H9 (cell line): ENCODE data around the gene ALDH1L1. TPM values are rescaled to one million over a fixed set of nuclear protein-coding genes. Genes with fewer than 3 reads are reported as not detected.
"Not testable (repeated sequence)": the region's sequence is repeated elsewhere in the genome, so short reads cannot be mapped to it uniquely, and the experiment has no call there.

Experiments used
- DNase-seq: peaks from one replicate; pipeline ENCODE4 v3.0.0-alpha.2; 2017
- H2AFZ ChIP-seq: one replicate; pipeline ENCODE4 v1.6.1; 2013; ENCODE audit warnings: mild to moderate bottlenecking, low read length, control low read depth, moderate library complexity
- H2AK5ac ChIP-seq: 2 replicates; pipeline ENCODE4 v1.6.1; 2013; ENCODE audit warnings: low read length, control low read depth, mixed read lengths; ENCODE audit not compliant: insufficient read length
- H2BK120ac ChIP-seq: one replicate; pipeline ENCODE4 v1.6.1; 2013; ENCODE audit warnings: low read depth, mild to moderate bottlenecking, low read length, control low read depth, inconsistent platforms; ENCODE audit not compliant: poor library complexity, severe bottlenecking
- H2BK12ac ChIP-seq: 2 replicates; pipeline ENCODE4 v1.6.1; 2013; ENCODE audit warnings: low read length, control low read depth, mixed read lengths, low read depth; ENCODE audit not compliant: insufficient read length
- H2BK15ac ChIP-seq: 2 replicates; pipeline ENCODE4 v1.6.1; 2013; ENCODE audit warnings: low read depth, low read length, control low read depth
- H2BK20ac ChIP-seq: one replicate; pipeline ENCODE4 v1.6.1; 2013; ENCODE audit warnings: low read depth, mild to moderate bottlenecking, low read length, control low read depth, inconsistent platforms; ENCODE audit not compliant: poor library complexity, severe bottlenecking
- H2BK5ac ChIP-seq: 2 replicates; pipeline ENCODE4 v1.6.1; 2013; ENCODE audit warnings: low read length, control low read depth, mixed read lengths; ENCODE audit not compliant: insufficient read length
- H3K14ac ChIP-seq: 2 replicates; pipeline ENCODE4 v1.6.1; 2013; ENCODE audit warnings: low read length, control low read depth; ENCODE audit not compliant: insufficient read depth
- H3K18ac ChIP-seq: 2 replicates; pipeline ENCODE4 v1.6.1; 2013; ENCODE audit warnings: low read depth, mild to moderate bottlenecking, mixed read lengths, low read length, control low read depth; ENCODE audit not compliant: insufficient read length
- H3K23ac ChIP-seq: 2 replicates; pipeline ENCODE4 v1.6.1; 2013; ENCODE audit warnings: low read length, control low read depth, mixed read lengths, low read depth; ENCODE audit not compliant: insufficient read length
- H3K23me2 ChIP-seq: 2 replicates; pipeline ENCODE4 v1.6.1; 2013; ENCODE audit warnings: low read depth, mild to moderate bottlenecking, mixed read lengths, low read length, control low read depth; ENCODE audit not compliant: insufficient read length, poor library complexity, severe bottlenecking
- H3K27ac ChIP-seq: 2 replicates; pipeline ENCODE4 v1.5.1; 2013; ENCODE audit warnings: low read length, control low read depth, mixed read lengths, low read depth; ENCODE audit not compliant: insufficient read length
- H3K27me3 ChIP-seq: 2 replicates; pipeline ENCODE4 v1.6.1; 2013; ENCODE audit warnings: low read length, control low read depth, inconsistent platforms; ENCODE audit not compliant: insufficient read depth
- H3K4ac ChIP-seq: 2 replicates; pipeline ENCODE4 v1.6.1; 2013; ENCODE audit warnings: low read depth, mild to moderate bottlenecking, control low read depth, inconsistent platforms, low read length, moderate library complexity
- H3K4me1 ChIP-seq: 2 replicates; pipeline ENCODE4 v1.6.1; 2013; ENCODE audit warnings: low read length, control low read depth, inconsistent platforms; ENCODE audit not compliant: insufficient read depth
- H3K4me2 ChIP-seq: 2 replicates; pipeline ENCODE4 v1.6.1; 2013; ENCODE audit warnings: low read length, control low read depth, mixed read lengths; ENCODE audit not compliant: insufficient read length, insufficient read depth
- H3K56ac ChIP-seq: 2 replicates; pipeline ENCODE4 v1.6.1; 2013; ENCODE audit warnings: low read depth, mild to moderate bottlenecking, mixed read lengths, low read length, control low read depth; ENCODE audit not compliant: insufficient read length
- H3K79me1 ChIP-seq: 2 replicates; pipeline ENCODE4 v1.6.1; 2013; ENCODE audit warnings: low read depth, mild to moderate bottlenecking, moderate library complexity, low read length, control low read depth, inconsistent platforms; ENCODE audit not compliant: insufficient read depth, poor library complexity, severe bottlenecking
- H3K79me2 ChIP-seq: 2 replicates; pipeline ENCODE4 v1.6.1; 2013; ENCODE audit warnings: low read length, control low read depth, inconsistent platforms; ENCODE audit not compliant: insufficient read depth
- H3K9ac ChIP-seq: 2 replicates; pipeline ENCODE4 v1.6.1; 2013; ENCODE audit warnings: low read length, control low read depth, mixed read lengths; ENCODE audit not compliant: insufficient read length; ENCODE audit errors: extremely low read depth
- H3K9me3 ChIP-seq: one replicate; pipeline ENCODE4 v1.6.1; 2013; ENCODE audit warnings: low read depth, low read length, inconsistent platforms; ENCODE audit not compliant: control insufficient read depth
- H3T11ph ChIP-seq: one replicate; pipeline ENCODE4 v1.6.1; 2013; ENCODE audit warnings: mild to moderate bottlenecking, low read length, control low read depth, inconsistent platforms
- H4K20me1 ChIP-seq: one replicate; pipeline ENCODE4 v1.6.1; 2013; ENCODE audit not compliant: control insufficient read depth, insufficient read length, insufficient read depth
- H4K5ac ChIP-seq: 2 replicates; pipeline ENCODE4 v1.6.1; 2013; ENCODE audit warnings: low read depth, mild to moderate bottlenecking, mixed read lengths, low read length, control low read depth; ENCODE audit not compliant: insufficient read length
- H4K8ac ChIP-seq: replicated peaks from 2 replicates; pipeline ENCODE4 v1.6.1; 2013; ENCODE audit warnings: low read length, control low read depth, mixed read lengths, low read depth; ENCODE audit not compliant: insufficient read length
- H4K91ac ChIP-seq: 2 replicates; pipeline ENCODE4 v1.6.1; 2013; ENCODE audit warnings: low read depth, mild to moderate bottlenecking, moderate library complexity, mixed read lengths, low read length, control low read depth; ENCODE audit not compliant: insufficient read length
- H3K27ac Mint-ChIP-seq, 3 experiments: 2 replicates in 2 of 3; 3 replicates in 1 of 3; pipeline ENCODE4 v1.8.0; 2020 to 2021; ENCODE audit warnings: mixed read lengths in 3 of 3, mild to moderate bottlenecking in 1 of 3, moderate library complexity in 1 of 3
- H3K27me3 Mint-ChIP-seq: 2 replicates; pipeline ENCODE4 v1.8.0; 2021; ENCODE audit warnings: low read depth, mild to moderate bottlenecking, moderate library complexity, mixed read lengths
- H3K36me3 Mint-ChIP-seq, 3 experiments: 2 replicates in 2 of 3; 3 replicates in 1 of 3; pipeline ENCODE4 v1.8.0; 2020 to 2021; ENCODE audit warnings: low read depth in 3 of 3, mixed read lengths in 3 of 3; ENCODE audit not compliant: insufficient read depth in 1 of 3
- H3K4me1 Mint-ChIP-seq, 2 experiments: 2 replicates each; pipeline ENCODE4 v1.8.0; 2020; ENCODE audit warnings: mixed read lengths in 2 of 2
- H3K4me3 Mint-ChIP-seq, 2 experiments: 2 replicates in 1 of 2; 3 replicates in 1 of 2; pipeline ENCODE4 v1.8.0; 2020 to 2021; ENCODE audit warnings: mild to moderate bottlenecking in 2 of 2, mixed read lengths in 2 of 2, moderate library complexity in 1 of 2
- H3K9me3 Mint-ChIP-seq, 2 experiments: 2 replicates in 1 of 2; 3 replicates in 1 of 2; pipeline ENCODE4 v1.8.0; 2020; ENCODE audit warnings: mild to moderate bottlenecking in 2 of 2, mixed read lengths in 2 of 2, moderate library complexity in 1 of 2
- WGBS: extraction: QIAGEN DNeasy Blood & Tissue Kit; methylation state at CpG from one replicate; pipeline ENCODE4 v1.1.7; 2013; ENCODE audit warnings: missing lambda C conversion rate, low lambda C conversion rate, mixed read lengths; ENCODE audit not compliant: insufficient read length; ENCODE audit errors: extremely low coverage; 5-methylcytosine and 5-hydroxymethylcytosine counted together
- total RNA-seq: library from RNA; stranded (reverse); gene quantifications from 2 replicates; pipeline ENCODE4 v1.2.1, GENCODE V29; 2021

Gene ALDH1L1
- total RNA-seq, 1 experiment from 2014 or later, result 0.90 TPM

- WGBS, result no CpG with 5 or more reads among the region's 5 CpGs
Measured at GRCh38 chr3:126092128-126092527, 88.3 kb downstream of the ALDH1L1 start.

More at GRCh38 chr3:126092128-126092527, 88.3 kb downstream of the ALDH1L1 start:
- not testable (repeated sequence) for H3K4me2 ChIP-seq, H3K79me2 ChIP-seq, H2AFZ ChIP-seq, H3K9ac ChIP-seq, H3K23ac ChIP-seq, H3K27me3 Mint-ChIP-seq, H4K8ac ChIP-seq, H2BK120ac ChIP-seq, H4K5ac ChIP-seq, H3K4me1 ChIP-seq, H3K27me3 ChIP-seq, H3K4ac ChIP-seq, H2BK5ac ChIP-seq, H3K27ac ChIP-seq, H4K91ac ChIP-seq, H2BK20ac ChIP-seq, H3K27ac Mint-ChIP-seq, H3K56ac ChIP-seq, H3K79me1 ChIP-seq, H4K20me1 ChIP-seq, H3K18ac ChIP-seq, H3K14ac ChIP-seq, DNase-seq, H3K4me3 Mint-ChIP-seq, H2BK15ac ChIP-seq, H3T11ph ChIP-seq, H3K23me2 ChIP-seq, H3K4me1 Mint-ChIP-seq, H2AK5ac ChIP-seq, H2BK12ac ChIP-seq
- Mint-ChIP-seq H3K36me3 (peaks cover 24 to 68% (median 40%) of the 10 kb centered on the region in 3 experiments), H3K9me3 (peaks cover 77 to 86% of the 10 kb centered on the region in 2 experiments)
- peaks cover 17% of the 10 kb centered on the region for H3K9me3 ChIP-seq
